HG02943 (cell line): ENCODE measurements around the gene CCDC57.
A peak's percentile ranks its signal among the peaks of the same experiment; 100 is the strongest.

Source experiments
- ATAC-seq: cut with Tn5 transposase; IDR thresholded peaks from one replicate; pipeline ENCODE4 v1.9.1; 2021; ENCODE audit warnings: mild to moderate bottlenecking, low read depth, moderate library complexity; ENCODE audit not compliant: unreplicated experiment

CCDC57 gene

GRCh38 chr17:82236142-82236971, 23.7 kb upstream of the CCDC57 start:
- ATAC-seq: no peak

GRCh38 chr17:82235775-82236141, 23.1 kb upstream of the CCDC57 start:
- ATAC-seq: no peak

GRCh38 chr17:82235056-82235774, 22.6 kb upstream of the CCDC57 start:
- ATAC-seq: no peak

GRCh38 chr17:82234211-82235055, 21.8 kb upstream of the CCDC57 start:
- ATAC-seq: no peak

- no peak for ATAC-seq
Observed at GRCh38 chr17:82232876-82233785, 20.5 kb upstream of the CCDC57 start.

GRCh38 chr17:82232322-82232820, 19.7 kb upstream of the CCDC57 start:
- no peak for ATAC-seq

- no peak for ATAC-seq
Observed at GRCh38 chr17:82231562-82232321, 19.1 kb upstream of the CCDC57 start.

- ATAC-seq: no peak
Observed at GRCh38 chr17:82231312-82231561, 18.6 kb upstream of the CCDC57 start.

- no peak for ATAC-seq
Observed at GRCh38 chr17:82230609-82231311, 18.1 kb upstream of the CCDC57 start.

- no peak for ATAC-seq
Observed at GRCh38 chr17:82229698-82230608, 17.3 kb upstream of the CCDC57 start.

- peak; percentile 41 for ATAC-seq
Observed at GRCh38 chr17:82228842-82229697, 16.4 kb upstream of the CCDC57 start, which contains the start of gene SLC16A3. SLC16A3 (plus strand) TSS chr17:82229042; CDS start chr17:82236009, 6,967 bp downstream.

GRCh38 chr17:82228278-82228841, 15.7 kb upstream of the CCDC57 start:
- no peak for ATAC-seq

GRCh38 chr17:82227629-82228277, 15.1 kb upstream of the CCDC57 start:
- no peak for ATAC-seq

GRCh38 chr17:82226809-82227628, 14.4 kb upstream of the CCDC57 start:
- no peak for ATAC-seq
